ENCODE results near the gene DCAF12.

- TF ChIP-seq CTCF (IDR thresholded peaks at IDR 0.05) (no peak), POLR2A (IDR thresholded peaks at IDR 0.05) (no peak)
Observed at GRCh38 chr9:34069831-34070230, 56.7 kb downstream of the DCAF12 start.

Measured in uterus (tissue), 2 donors.